K562 (cell line): ENCODE data around the gene COL26A1.

Experiments used
- CTCF ChIP-seq, 3 experiments: IDR thresholded peaks in 2 of 3; conservative IDR thresholded peaks in 1 of 3; 2 replicates each; pipeline ENCODE4 v1.5.1; 2011 to 2012; ENCODE audit warnings: low read length in 3 of 3, mild to moderate bottlenecking in 3 of 3, control low read depth in 2 of 3, improper control_type of control experiment in 1 of 3, inconsistent platforms in 1 of 3, low read depth in 1 of 3, mixed read lengths in 1 of 3, moderate library complexity in 1 of 3; ENCODE audit not compliant: insufficient read depth in 2 of 3
- ETS1 ChIP-seq: conservative IDR thresholded peaks from 2 replicates; pipeline ENCODE4 v1.6.1; 2011; ENCODE audit warnings: low read depth, mild to moderate bottlenecking, low read length; ENCODE audit not compliant: control insufficient read depth
- EZH2 ChIP-seq: IDR thresholded peaks from 2 replicates; pipeline ENCODE4 v1.6.1; 2012; ENCODE audit warnings: low read depth, mild to moderate bottlenecking, inconsistent platforms, low read length, borderline replicate concordance
- HNRNPLL ChIP-seq: fragments of 200-400 bp; formaldehyde crosslinking; IDR thresholded peaks from 2 replicates; pipeline ENCODE4 v1.6.1; 2017; ENCODE audit warnings: low read length, low read depth, mild to moderate bottlenecking; ENCODE audit not compliant: poor library complexity, severe bottlenecking
- JUND ChIP-seq, 2 experiments: IDR thresholded peaks; 2 replicates in 1 of 2; 3 replicates in 1 of 2; pipeline ENCODE4 v1.6.1; 2011; ENCODE audit warnings: borderline replicate concordance in 2 of 2, low read depth in 2 of 2, low read length in 2 of 2, improper control_type of control experiment in 1 of 2, missing biosample characterization in 1 of 2, missing genetic modification characterization in 1 of 2, missing genetic modification reagents in 1 of 2
- RAD21 ChIP-seq, 2 experiments: fragments of 250-450 bp in 1 of 2; fragments of 450-650 bp in 1 of 2; sonication (Bioruptor Pico) in 1 of 2; formaldehyde crosslinking in 1 of 2; IDR thresholded peaks in 1 of 2; conservative IDR thresholded peaks in 1 of 2; 2 replicates each; pipeline versions ENCODE4 v1.4.0 to v1.8.0; 2020 to 2022; ENCODE audit warnings: mild to moderate bottlenecking in 2 of 2, moderate library complexity in 1 of 2
- TEAD4 ChIP-seq, 2 experiments: sonication (generic) in 1 of 2; formaldehyde crosslinking in 1 of 2; IDR thresholded peaks; 2 replicates each; pipeline versions ENCODE4 v1.6.1 to v1.8.0; 2012 to 2022; ENCODE audit warnings: borderline replicate concordance in 1 of 2, inconsistent platforms in 1 of 2, low read length in 1 of 2, mild to moderate bottlenecking in 1 of 2, missing genetic modification reagents in 1 of 2
- ZBTB8A ChIP-seq: fragments of 450-650 bp; IDR thresholded peaks from 2 replicates; pipeline ENCODE4 v1.6.1; 2018; ENCODE audit warnings: mild to moderate bottlenecking, moderate library complexity; ENCODE audit not compliant: partially characterized antibody
- ZNF644 ChIP-seq: fragments of 200-800 bp; sonication (Bioruptor generic); IDR thresholded peaks from 2 replicates; pipeline ENCODE4 v1.6.1; 2016; ENCODE audit warnings: low read depth, missing genetic modification characterization, missing compliant biosample characterization

- no peak for TF ChIP-seq CTCF (IDR thresholded peaks at IDR 0.05 in 2 of 3, conservative IDR thresholded peaks at IDR 0.05 in 1 of 3; ENCODE audit: insufficient read depth in 2 of 3, low read depth in 1 of 3, low read length in 3 of 3)
- no peak for TF ChIP-seq RAD21 (CRISPR knock-in tag; conservative IDR thresholded peaks at IDR 0.05 in 1 of 2, IDR thresholded peaks at IDR 0.05 in 1 of 2)
- no peak for TF ChIP-seq HNRNPLL
- no peak for TF ChIP-seq TEAD4 (IDR thresholded peaks at IDR 0.05; ENCODE audit: low read length)
- no peak for TF ChIP-seq TEAD4 (CRISPR knock-in tag; IDR thresholded peaks at IDR 0.05; ENCODE audit: borderline replicate concordance)
- no peak for TF ChIP-seq EZH2
- TF ChIP-seq ZNF644, result no peak
- no peak for TF ChIP-seq ETS1
- TF ChIP-seq JUND (IDR thresholded peaks at IDR 0.05; ENCODE audit: borderline replicate concordance, low read depth, low read length), result no peak
- TF ChIP-seq JUND (tag; IDR thresholded peaks at IDR 0.05; ENCODE audit: borderline replicate concordance, low read depth, low read length), result no peak
- no peak for TF ChIP-seq ZBTB8A
Observed at GRCh38 chr7:101377189-101377736, 14.6 kb downstream of the COL26A1 start.
